HG02571 (cell line): ENCODE data around the gene ATP6AP1.
A peak's percentile ranks its signal among the peaks of the same experiment; 100 is the strongest.

Experiments used
- ATAC-seq: cut with Tn5 transposase; IDR thresholded peaks from one replicate; pipeline ENCODE4 v1.9.1; 2021; ENCODE audit warnings: mild to moderate bottlenecking, moderate library complexity; ENCODE audit not compliant: unreplicated experiment

The ATP6AP1 gene

GRCh38 chrX:154446430-154446829 lies 18.0 kb downstream of the ATP6AP1 start:
- no peak for ATAC-seq

DNA sequence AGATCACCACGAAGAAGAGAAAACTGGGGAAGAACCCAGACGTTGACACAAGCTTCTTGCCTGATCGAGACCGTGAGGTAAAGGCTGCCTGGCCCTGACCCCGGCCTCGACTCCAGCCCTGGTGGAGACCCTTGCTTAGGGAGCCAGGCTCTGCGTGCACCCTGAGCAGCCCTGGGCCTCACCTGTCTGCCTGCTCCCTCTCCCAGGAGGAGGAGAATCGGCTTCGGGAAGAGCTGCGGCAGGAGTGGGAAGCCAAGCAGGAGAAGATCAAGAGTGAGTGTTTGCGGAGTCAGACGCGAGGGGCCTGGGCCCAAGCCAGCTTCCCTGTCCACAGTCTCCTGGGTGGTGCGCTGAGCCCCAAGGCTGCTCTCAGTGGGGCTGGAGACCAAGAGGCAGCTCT lies 20.0 kb downstream of the ATP6AP1 start:
- ATAC-seq: no peak

DNA sequence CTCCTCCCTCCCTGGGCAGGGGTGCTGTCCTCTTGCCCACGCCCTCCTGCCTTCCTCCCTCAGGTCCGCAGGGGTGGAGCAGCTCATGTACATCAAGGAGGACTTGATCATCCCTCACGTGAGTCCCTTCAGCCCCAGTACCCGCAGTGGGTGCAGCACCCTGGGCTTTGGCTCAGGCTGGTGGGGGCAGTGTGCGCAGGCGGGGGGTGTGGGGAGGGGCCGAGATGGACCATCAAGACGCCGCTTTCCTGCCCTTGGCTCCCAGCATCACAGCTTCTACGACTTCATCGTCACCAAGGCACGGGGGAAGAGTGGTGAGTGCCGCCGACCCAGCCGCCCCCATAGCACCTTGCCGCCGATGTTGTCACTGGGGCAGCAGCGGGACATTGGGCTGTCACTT lies 21.1 kb downstream of the ATP6AP1 start:
- no peak for ATAC-seq

DNA sequence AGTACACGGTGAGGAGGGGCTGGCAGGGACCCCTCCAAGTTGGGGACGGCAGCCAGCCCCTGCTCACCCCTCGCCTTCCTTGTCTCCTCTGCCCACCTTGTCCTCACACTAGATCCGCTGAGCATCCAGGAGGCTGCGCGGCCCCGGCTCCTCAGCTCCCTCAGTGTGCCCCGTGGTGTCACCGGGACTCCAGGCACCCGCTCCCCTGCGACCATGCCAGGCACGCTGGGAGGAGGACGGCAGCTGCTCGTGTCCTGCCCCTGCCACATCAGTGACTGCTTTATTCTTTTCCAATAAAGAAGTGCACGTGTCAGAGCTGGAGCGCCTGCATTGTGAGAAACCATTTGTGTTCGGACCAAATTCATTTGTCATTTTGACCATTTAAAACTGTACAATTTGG lies 21.8 kb downstream of the ATP6AP1 start:
- no peak for ATAC-seq

- no peak for ATAC-seq
Measured at GRCh38 chrX:154452823-154453222, 24.3 kb downstream of the ATP6AP1 start.

DNA sequence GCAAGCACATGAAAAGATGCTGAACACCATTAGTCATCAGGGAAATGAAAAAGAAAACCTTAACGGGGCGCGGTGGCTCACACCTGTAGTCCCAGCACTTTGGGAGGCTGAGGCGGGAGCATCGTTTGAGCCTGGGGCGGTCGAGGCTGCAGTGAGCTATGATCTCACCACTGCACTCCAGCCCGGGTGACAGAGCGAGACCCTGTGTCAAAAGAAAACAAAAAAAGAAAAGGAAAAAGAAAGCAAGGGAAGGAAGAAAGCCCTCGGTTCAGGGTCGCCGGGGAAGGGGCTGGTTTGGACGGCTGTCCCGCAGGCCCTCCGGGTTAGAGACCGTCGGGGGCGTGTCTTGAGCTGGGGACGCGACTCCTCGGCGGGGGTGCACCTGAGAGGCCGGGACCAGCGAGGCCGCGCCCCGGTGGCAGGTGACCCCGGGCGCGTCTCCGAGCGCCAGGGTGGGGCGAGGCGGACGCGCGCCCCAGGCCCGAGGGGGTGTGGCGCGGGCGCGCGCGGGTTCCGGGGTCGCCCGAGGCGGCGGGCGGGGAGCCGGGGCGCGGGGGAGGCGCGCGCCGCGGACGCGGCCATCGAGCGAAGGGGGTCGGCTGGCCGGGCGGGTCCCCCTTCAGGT lies 29.1 kb downstream of the ATP6AP1 start:
- peak; percentile 43 for ATAC-seq

DNA sequence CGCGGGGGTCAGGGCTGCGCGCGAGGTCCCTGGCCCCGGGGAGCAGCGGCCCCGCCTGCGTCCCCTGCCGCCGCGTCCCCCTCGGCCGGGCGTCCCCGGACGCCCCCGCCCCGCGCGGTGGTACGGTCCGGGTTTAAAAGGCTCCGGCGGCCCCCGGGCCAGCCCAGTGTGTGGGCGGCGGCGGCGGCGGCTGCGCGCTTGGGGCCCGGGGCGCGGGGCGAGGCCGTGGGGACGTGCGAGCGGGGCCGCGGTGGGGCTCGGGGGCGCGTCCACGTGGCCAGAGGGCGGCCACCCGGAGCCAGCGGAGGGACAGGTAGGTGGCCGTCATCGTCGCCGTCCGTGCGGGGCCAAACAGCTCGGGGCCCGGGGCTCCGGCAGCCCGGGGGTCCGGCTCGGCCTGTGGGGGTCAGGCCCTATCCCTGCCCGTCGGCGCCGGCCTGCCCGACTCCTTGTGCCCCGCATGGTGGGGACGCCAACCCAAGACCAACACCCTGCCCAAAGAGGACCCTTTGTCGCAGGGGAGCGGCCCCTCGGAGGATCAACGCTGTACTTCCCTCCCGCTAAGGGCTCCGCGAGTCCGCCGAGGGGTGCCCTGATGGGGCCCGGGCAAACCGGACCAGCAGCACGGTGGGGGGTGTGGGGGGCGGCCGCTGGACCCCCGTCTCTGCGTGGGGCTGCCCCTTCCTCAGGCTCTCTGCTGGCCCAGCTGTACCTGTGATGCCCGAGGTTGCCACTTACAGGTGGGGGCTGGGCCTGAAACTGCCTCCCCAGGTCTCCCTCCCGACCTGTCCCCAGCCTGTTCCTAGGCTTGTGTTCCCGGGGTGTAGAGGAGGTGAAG lies 29.9 kb downstream of the ATP6AP1 start, which contains the start of gene PLXNA3:
Gene PLXNA3 (plus strand): TSS at position 166 of the 838 bp plus-strand sequence. CDS start 1,903 bp downstream, outside the sequence.
- ATAC-seq: peak; percentile 57

- no peak for ATAC-seq
Measured at GRCh38 chrX:154458954-154459778, 30.7 kb downstream of the ATP6AP1 start.

DNA sequence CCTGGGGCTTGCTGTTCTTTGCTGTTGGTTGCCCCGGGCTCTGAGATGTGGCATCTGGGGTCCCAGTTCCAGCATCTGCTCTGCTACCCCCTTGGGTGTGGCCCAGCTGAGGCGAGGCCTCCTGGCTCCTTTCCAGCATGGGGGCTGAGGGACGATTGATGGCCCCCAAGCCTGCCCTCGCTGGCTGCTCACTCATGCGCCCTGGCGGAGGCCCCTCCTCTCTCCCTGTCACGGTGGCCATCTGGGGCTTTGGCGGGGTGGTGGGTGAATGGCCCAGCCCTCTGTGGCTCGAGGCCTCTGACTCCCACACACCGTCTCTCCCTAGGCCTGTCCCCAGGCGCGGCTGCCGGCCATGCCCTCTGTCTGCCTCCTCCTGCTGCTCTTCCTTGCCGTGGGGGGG lies 31.4 kb downstream of the ATP6AP1 start:
- ATAC-seq: no peak

GRCh38 chrX:154460326-154460725 lies 31.8 kb downstream of the ATP6AP1 start:
- ATAC-seq: no peak

GRCh38 chrX:154462396-154462795 lies 33.9 kb downstream of the ATP6AP1 start:
- ATAC-seq: no peak

DNA sequence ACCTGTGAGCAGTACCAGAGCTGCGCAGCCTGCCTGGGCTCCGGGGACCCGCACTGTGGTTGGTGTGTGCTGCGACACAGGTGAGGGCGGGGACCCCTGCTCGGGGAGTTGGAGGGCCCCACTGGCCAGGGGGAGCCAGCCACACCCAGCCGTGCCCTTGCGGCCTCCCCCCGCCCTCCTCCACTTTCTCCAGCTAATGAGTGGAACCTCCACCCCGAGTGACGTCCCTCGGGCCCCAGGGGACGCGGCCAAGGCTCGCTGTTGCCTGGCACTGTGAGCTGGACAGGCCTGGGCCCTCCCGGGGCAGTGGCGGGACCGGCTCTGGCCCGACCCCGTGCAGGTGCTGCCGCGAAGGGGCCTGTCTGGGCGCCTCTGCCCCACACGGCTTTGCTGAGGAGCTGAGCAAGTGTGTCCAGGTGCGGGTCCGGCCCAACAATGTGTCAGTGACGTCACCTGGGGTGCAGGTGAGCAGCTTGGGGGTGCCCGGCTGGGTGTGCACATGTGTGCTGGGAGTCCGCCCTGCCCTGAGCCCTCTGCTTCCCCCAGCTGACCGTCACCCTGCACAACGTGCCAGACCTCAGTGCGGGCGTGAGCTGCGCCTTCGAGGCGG lies 35.2 kb downstream of the ATP6AP1 start:
- ATAC-seq: no peak

GRCh38 chrX:154464806-154465365 lies 36.4 kb downstream of the ATP6AP1 start:
- ATAC-seq: no peak

- no peak for ATAC-seq
Measured at GRCh38 chrX:154465601-154466000, 37.1 kb downstream of the ATP6AP1 start.

DNA sequence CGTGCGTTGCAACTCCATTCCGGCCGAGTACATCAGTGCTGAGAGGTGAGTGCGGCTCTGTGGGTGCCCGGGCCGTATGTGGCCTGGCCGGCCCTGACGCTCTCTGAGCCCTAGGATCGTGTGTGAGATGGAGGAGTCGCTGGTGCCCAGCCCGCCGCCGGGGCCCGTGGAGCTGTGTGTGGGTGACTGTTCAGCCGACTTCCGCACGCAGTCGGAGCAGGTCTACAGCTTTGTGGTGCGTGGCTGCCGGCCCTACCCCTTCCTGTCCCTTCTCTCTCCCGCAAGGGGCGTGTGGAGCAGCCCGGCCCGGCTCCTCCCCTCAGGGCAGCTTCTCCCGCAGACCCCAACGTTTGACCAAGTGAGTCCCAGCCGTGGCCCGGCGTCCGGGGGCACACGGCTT lies 37.6 kb downstream of the ATP6AP1 start:
- no peak for ATAC-seq

DNA sequence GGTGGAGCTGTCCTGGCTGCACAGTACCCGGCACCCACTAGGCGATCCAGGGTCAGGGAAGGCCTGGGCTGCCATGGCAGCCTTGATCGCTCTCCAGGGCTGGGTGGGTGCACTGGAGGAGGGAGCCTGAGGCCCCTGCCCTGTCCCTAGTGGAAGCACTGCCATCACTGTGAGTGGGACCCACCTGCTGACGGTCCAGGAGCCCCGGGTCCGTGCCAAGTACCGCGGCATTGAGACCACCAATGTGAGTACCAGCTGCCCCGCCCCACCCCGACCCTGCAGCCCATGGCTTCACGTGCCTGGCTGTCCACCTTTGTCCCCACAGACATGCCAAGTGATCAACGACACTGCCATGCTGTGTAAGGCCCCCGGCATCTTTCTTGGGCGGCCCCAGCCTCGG lies 38.4 kb downstream of the ATP6AP1 start:
- ATAC-seq: no peak

DNA sequence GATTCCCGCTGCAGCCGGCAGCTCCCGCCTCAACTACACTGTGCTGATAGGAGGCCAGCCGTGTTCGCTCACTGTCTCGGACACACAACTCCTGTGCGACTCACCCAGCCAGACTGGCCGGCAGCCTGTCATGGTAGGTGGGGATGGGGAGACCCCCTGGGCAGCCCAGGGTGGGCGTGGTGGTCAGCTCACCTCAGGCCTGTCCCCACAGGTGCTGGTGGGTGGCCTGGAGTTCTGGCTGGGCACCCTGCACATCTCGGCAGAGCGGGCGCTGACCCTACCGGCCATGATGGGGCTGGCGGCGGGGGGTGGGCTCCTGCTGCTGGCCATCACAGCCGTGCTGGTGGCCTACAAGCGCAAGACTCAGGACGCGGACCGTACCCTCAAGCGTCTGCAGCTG lies 39.1 kb downstream of the ATP6AP1 start:
- ATAC-seq: no peak

- no peak for ATAC-seq
Measured at GRCh38 chrX:154468217-154468616, 39.7 kb downstream of the ATP6AP1 start.

GRCh38 chrX:154469114-154469513 lies 40.6 kb downstream of the ATP6AP1 start:
- no peak for ATAC-seq

GRCh38 chrX:154469880-154470279 lies 41.4 kb downstream of the ATP6AP1 start:
- no peak for ATAC-seq

DNA sequence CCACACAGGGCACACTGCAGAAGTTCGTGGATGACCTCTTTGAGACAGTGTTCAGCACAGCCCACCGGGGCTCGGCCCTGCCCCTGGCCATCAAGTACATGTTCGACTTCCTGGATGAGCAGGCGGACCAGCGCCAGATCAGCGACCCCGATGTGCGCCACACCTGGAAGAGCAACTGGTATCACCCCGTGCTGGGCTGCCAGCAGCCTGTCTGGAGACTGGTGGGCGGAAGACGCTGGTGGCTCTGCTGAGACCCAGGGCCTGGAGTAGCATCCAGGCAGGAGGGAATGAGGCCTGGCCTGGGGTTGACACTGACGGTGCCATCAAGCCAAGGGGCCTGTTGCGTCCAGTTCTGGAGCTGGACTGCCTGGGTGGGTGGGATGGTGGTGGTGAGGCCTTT lies 42.0 kb downstream of the ATP6AP1 start:
- ATAC-seq: no peak
